ENCODE measurements around the gene CALHM1. TPM values are rescaled to one million over a fixed set of nuclear protein-coding genes. Genes with fewer than 3 reads are reported as not detected.

The CALHM1 gene
- total RNA-seq, 4 donors from 2014 or later = not detected

DNA sequence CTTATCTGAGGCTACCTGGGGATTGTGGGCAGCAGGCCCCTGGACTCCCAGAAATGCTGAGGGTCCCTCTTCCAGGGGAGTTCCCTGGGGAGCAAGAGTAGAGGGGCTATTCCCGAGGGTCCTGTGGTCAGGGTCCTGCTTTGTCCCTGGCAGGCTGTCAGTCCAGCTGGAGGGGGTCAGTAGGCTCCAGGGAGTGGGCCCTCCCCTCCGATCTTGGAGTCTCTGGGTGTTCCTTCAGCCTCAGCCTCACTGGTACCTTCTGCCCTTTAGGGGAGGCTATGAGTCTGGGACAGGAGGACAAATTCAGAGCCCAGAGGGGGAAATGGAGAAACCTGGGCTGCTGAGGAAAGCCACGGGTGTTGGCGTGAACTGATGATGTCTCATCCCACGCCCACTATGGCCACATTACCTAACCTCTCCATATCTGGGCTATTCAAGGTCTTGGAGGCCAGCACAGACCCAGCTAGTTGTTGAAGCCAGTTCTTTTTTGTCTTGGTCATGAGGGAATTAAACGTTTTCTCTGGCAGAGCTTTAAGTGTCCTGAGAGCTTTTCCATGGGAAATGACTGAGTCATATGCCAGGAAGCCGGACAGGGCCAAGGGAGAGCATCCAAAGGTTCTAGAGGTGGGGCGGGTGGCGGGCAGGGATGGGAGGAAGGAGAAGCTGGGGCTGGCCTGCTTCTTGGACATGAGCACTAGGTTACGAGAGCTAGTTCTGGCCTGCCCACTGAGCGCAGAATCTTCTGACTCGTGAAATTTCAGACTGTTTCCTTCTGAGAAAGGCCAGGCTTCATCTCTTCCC is 12.7 kb downstream of the CALHM1 start:
- 58 to 78% methylated on average over 11 to 12 of the region's 12 CpGs for WGBS, 2 donors
- no peak overlapping the region for H3K4me3 ChIP-seq (replicated peaks in 1 of 3)
- peak overlapping the region; percentile 62 to 85 (median 77) for H3K27ac ChIP-seq
- H3K36me3 ChIP-seq = peaks cover 47 to 53% of the 10 kb centered on the region in 2 donors
- TF ChIP-seq POLR2A (IDR thresholded peaks at IDR 0.05) = no peak
- no peak for TF ChIP-seq CTCF (IDR thresholded peaks at IDR 0.05)
- no peaks in the 10 kb centered on the region for H3K9me3 ChIP-seq
- peaks cover 5 to 36% of the 10 kb centered on the region in 2 donors for H3K4me1 ChIP-seq
- H3K27me3 ChIP-seq = no peaks in the 10 kb centered on the region
- intact Hi-C loops (cut with DNase I) = no loop called here
- peak; percentile 32 to 33 for DNase-seq

GRCh38 chr10:103445366-103445765 is 13.3 kb downstream of the CALHM1 start:
- Histone ChIP-seq H3K4me1 (peaks cover 5 to 36% of the 10 kb centered on the region in 2 donors), H3K27ac (peak overlapping the region; percentile 62 to 85 (median 77)), H3K9me3 (no peaks in the 10 kb centered on the region), H3K4me3 (replicated peaks in 1 of 3) (no peak overlapping the region), H3K27me3 (no peaks in the 10 kb centered on the region), H3K36me3 (peaks cover 50 to 53% of the 10 kb centered on the region in 2 donors)
- 86 to 88% methylated on average over 7 to 9 of the region's 9 CpGs for WGBS, 2 donors
- no peak for TF ChIP-seq POLR2A (IDR thresholded peaks at IDR 0.05)
- TF ChIP-seq CTCF (IDR thresholded peaks at IDR 0.05) = no peak
- no peak for DNase-seq
- intact Hi-C loops (cut with DNase I) = no loop called here

DNA sequence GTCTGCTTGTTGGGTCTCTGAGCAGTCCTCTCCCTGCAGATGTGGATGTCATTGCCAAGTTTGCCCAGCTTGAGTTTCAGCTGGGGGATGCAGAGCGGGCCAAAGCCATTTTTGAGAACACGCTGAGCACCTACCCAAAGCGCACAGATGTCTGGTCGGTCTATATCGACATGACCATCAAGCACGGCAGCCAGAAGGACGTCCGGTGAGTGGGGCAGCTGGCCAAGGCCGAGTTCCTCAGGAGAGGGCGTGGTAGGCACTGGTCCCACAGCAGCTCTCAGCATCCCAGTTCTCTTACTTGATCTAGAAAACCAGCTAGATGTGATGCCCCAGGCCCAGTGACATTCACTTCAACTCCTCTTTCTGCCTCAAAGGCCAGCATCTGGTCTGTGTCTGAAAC is 14.2 kb downstream of the CALHM1 start:
- TF ChIP-seq CTCF (IDR thresholded peaks at IDR 0.05) (no peak), POLR2A (IDR thresholded peaks at IDR 0.05) (no peak)
- Histone ChIP-seq H3K4me1 (peaks cover 5 to 34% of the 10 kb centered on the region in 2 donors), H3K9me3 (no peaks in the 10 kb centered on the region), H3K4me3 (replicated peaks in 1 of 3) (no peak overlapping the region), H3K36me3 (peaks cover 51 to 57% of the 10 kb centered on the region in 2 donors), H3K27me3 (no peaks in the 10 kb centered on the region), H3K27ac (peak overlapping the region in 1 of 3 donors; percentile 62)
- DNase-seq = no peak
- intact Hi-C loops (cut with DNase I) = no loop called here
- WGBS, 2 donors = 82 to 92% methylated on average over 10 of the region's 10 CpGs

DNA sequence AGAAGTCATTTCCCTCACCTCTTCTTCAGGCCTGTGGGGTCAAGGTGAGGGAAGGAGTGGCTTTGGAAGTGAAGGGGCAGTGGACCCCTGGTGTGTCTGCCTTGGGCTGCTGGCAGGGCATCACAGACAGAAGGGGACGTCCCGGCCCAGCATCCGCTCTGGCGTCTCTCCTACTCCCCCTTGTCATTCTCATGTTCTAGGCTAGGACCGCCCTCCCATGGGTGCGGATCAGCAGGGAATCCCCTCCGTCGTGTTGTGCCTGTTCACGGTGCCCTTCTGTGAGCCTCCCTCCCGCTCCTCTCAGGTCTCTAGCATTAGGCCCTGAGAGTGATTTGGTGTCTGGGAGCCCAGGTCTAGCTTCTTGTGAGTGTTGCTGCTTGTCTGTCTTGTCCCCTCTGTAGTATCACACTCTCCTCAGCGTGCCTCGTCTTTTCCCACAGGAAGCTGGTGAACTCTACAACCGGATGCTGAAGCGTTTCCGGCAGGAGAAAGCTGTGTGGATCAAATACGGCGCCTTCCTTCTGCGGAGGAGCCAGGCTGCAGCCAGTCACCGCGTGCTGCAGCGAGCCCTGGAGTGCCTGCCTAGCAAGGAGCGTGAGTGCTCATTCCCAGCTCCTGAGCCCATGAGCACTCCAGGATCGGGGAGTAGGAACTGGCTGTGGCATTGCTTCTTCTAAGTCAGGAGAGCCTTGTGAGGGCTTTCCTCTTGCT is 15.1 kb downstream of the CALHM1 start:
- H3K27ac ChIP-seq = peak overlapping the region in 1 of 3 donors; percentile 24
- H3K27me3 ChIP-seq = no peaks in the 10 kb centered on the region
- no peak for DNase-seq
- H3K9me3 ChIP-seq = no peaks in the 10 kb centered on the region
- H3K36me3 ChIP-seq = peaks cover 53% of the 10 kb centered on the region in 2 donors
- TF ChIP-seq POLR2A (IDR thresholded peaks at IDR 0.05) (no peak), CTCF (IDR thresholded peaks at IDR 0.05) (no peak)
- intact Hi-C loops (cut with DNase I) = no loop called here
- 81 to 90% methylated on average over 22 to 23 of the region's 23 CpGs for WGBS, 2 donors
- H3K4me3 ChIP-seq (replicated peaks in 1 of 3) = no peak overlapping the region
- peaks cover 5 to 29% of the 10 kb centered on the region in 2 donors for H3K4me1 ChIP-seq

DNA sequence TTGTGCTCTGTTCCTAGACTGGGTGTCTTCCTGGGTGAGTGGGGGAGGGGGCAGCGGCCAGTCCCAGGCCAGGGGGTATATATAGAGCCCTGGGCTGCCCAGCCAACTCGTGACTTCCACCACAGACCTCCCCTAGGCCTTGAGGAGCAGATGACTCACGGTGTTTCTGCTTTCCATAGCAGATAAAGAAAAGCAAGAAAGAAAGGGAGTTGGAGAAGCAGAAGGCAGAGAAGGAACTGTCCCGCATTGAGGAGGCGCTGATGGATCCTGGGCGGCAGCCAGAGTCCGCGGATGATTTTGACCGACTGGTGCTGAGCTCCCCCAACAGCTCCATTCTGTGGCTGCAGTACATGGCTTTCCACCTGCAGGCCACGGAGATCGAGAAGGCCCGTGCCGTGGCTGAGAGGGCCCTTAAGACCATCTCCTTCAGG is 16.7 kb downstream of the CALHM1 start:
- peaks cover 52 to 55% of the 10 kb centered on the region in 2 donors for H3K36me3 ChIP-seq
- WGBS, 2 donors = 72 to 87% methylated on average over 9 to 13 of the region's 13 CpGs
- no peak overlapping the region for H3K4me3 ChIP-seq (replicated peaks in 1 of 3)
- intact Hi-C loops (cut with DNase I) = no loop called here
- no peak for DNase-seq
- no peaks in the 10 kb centered on the region for H3K9me3 ChIP-seq
- peaks cover 5 to 20% of the 10 kb centered on the region in 2 donors for H3K4me1 ChIP-seq
- H3K27ac ChIP-seq = no peak overlapping the region
- no peak for TF ChIP-seq CTCF (IDR thresholded peaks at IDR 0.05)
- no peaks in the 10 kb centered on the region for H3K27me3 ChIP-seq

Measured in thyroid gland (tissue), 4 donors.